Panc1 (cell line): ENCODE results near the gene MAST3.

Experiments
- CTCF ChIP-seq: fragments of 450-650 bp; IDR thresholded peaks from 2 replicates; pipeline ENCODE4 v1.5.1; 2017; ENCODE audit warnings: mild to moderate bottlenecking
- POLR2AphosphoS5 ChIP-seq: IDR thresholded peaks from 2 replicates; pipeline ENCODE4 v1.6.1; 2012; ENCODE audit warnings: mild to moderate bottlenecking, low read depth, low read length, moderate library complexity
- REST ChIP-seq, 2 experiments: IDR thresholded peaks; 2 replicates each; pipeline ENCODE4 v1.6.1; 2011 to 2012; ENCODE audit warnings: low read depth in 2 of 2, control low read depth in 1 of 2, low read length in 1 of 2, mild to moderate bottlenecking in 1 of 2, moderate library complexity in 1 of 2; ENCODE audit not compliant: insufficient read depth in 1 of 2
- TCF7L2 ChIP-seq: IDR thresholded peaks from 2 replicates; pipeline ENCODE4 v1.6.1; 2011; ENCODE audit warnings: mild to moderate bottlenecking, low read depth, low read length, inconsistent platforms

- TF ChIP-seq CTCF: no peak
- TF ChIP-seq REST (IDR thresholded peaks at IDR 0.05; ENCODE audit: insufficient read depth in 1 of 2, low read depth in 2 of 2, low read length in 1 of 2): no peak
- no peak for TF ChIP-seq TCF7L2
- TF ChIP-seq POLR2AphosphoS5: no peak
Observed at GRCh38 chr19:18062028-18062427, 35.5 kb upstream of the MAST3 start.
